K562 (cell line): ENCODE results near the gene TBC1D25. TPM values are rescaled to one million over a fixed set of nuclear protein-coding genes. Genes with fewer than 3 reads are reported as not detected.
A peak's percentile ranks its signal among the peaks of the same experiment; 100 is the strongest.

Source experiments
- BCOR ChIP-seq: fragments of 450-650 bp; IDR thresholded peaks from 2 replicates; pipeline ENCODE4 v1.6.1; 2016
- CHD2 ChIP-seq: IDR thresholded peaks from 2 replicates; pipeline ENCODE4 v1.6.1; 2011; ENCODE audit warnings: low read depth, low read length
- EGR1 ChIP-seq: fragments of 450-650 bp; conservative IDR thresholded peaks from 2 replicates; pipeline ENCODE4 v1.6.1; 2017; ENCODE audit warnings: mild to moderate bottlenecking
- FOSL1 ChIP-seq: fragments of 200-800 bp; sonication (Bioruptor generic); conservative IDR thresholded peaks from 2 replicates; pipeline ENCODE4 v1.6.1; 2016; ENCODE audit warnings: missing genetic modification characterization, missing compliant biosample characterization
- GMEB1 ChIP-seq: fragments of 250-450 bp; sonication (Bioruptor Pico); IDR thresholded peaks from 2 replicates; pipeline ENCODE4 v1.4.0; 2020; ENCODE audit warnings: mild to moderate bottlenecking
- HEY1 ChIP-seq: fragments of 250-450 bp; sonication (Bioruptor Pico); IDR thresholded peaks from 2 replicates; pipeline ENCODE4 v1.5.0; 2020; ENCODE audit warnings: mild to moderate bottlenecking, moderate library complexity, borderline replicate concordance
- NBN ChIP-seq: fragments of 450-650 bp; IDR thresholded peaks from 2 replicates; pipeline ENCODE4 v1.6.1; 2016; ENCODE audit warnings: low read depth, mild to moderate bottlenecking
- NRF1 ChIP-seq, 2 experiments: fragments of 450-650 bp; IDR thresholded peaks in 1 of 2; conservative IDR thresholded peaks in 1 of 2; 2 replicates each; pipeline ENCODE4 v1.6.1; 2014; ENCODE audit warnings: mild to moderate bottlenecking in 2 of 2
- REST ChIP-seq, 2 experiments: fragments of 450-650 bp; formaldehyde crosslinking in 1 of 2; IDR thresholded peaks; 2 replicates each; pipeline versions ENCODE4 v1.4.0 to v1.6.1; 2014 to 2020; ENCODE audit warnings: mild to moderate bottlenecking in 2 of 2, borderline replicate concordance in 1 of 2, low read depth in 1 of 2
- TEAD2 ChIP-seq: fragments of 450-650 bp; IDR thresholded peaks from 2 replicates; pipeline ENCODE4 v1.6.1; 2016; ENCODE audit warnings: missing genetic modification characterization, control low read depth, missing compliant biosample characterization
- THAP7 ChIP-seq: fragments of 250-450 bp; sonication (Bioruptor Pico); IDR thresholded peaks from 2 replicates; pipeline ENCODE4 v1.5.0; 2021
- ZNF561 ChIP-seq: fragments of 450-650 bp; formaldehyde crosslinking; conservative IDR thresholded peaks from 2 replicates; pipeline ENCODE4 v1.4.0; 2020; ENCODE audit warnings: mild to moderate bottlenecking, moderate library complexity
- polyA plus RNA-seq, 8 experiments: library from polyadenylated mRNA; depleted of rRNA in 4 of 8; stranded (reverse) in 5 of 8; unstranded in 3 of 8; fragments of >200 nt; fragmentation: Nextera tagmentation in 2 of 8; fragmentation: Illumina TruSeq in 1 of 8; extraction: Ambion mirVana in 2 of 8; extraction: Trizol in 1 of 8; gene quantifications; 2 replicates each; pipeline versions ENCODE4 v1.2.1 to v1.2.3, GENCODE V29; 2011 to 2014; ENCODE audit warnings: inconsistent platforms in 1 of 8, missing spikeins in 1 of 8
- total RNA-seq, 7 experiments: library from RNA; depleted of rRNA in 6 of 7; stranded (reverse); fragments of >200 nt in 6 of 7; fragmentation: Illumina TruSeq in 2 of 7; extraction: Trizol in 2 of 7; gene quantifications; 2 replicates each; pipeline versions ENCODE4 v1.2.1 to v1.2.3, GENCODE V29; 2011 to 2021; ENCODE audit warnings: low replicate concordance in 1 of 7
- TF ChIP-seq, protein P1 (sequence below): sonication (generic); formaldehyde crosslinking; IDR thresholded peaks from 2 replicates; pipeline ENCODE4 v1.8.0; 2022; ENCODE audit warnings: missing genetic modification reagents, mild to moderate bottlenecking, moderate library complexity, borderline replicate concordance
- TF ChIP-seq, protein P2 (sequence below): sonication (generic); formaldehyde crosslinking; IDR thresholded peaks from 2 replicates; pipeline ENCODE4 v1.8.1; 2022; ENCODE audit warnings: missing genetic modification reagents

TBC1D25 gene
- total and polyA plus RNA-seq, 9 of the 15 experiments (the other 6 are each of a cell fraction or from before 2014, with no cell fraction given) = 0.62 to 10.6 (median 3.9) TPM

GRCh38 chrX:48508400-48509244 lies 30.9 kb upstream of the TBC1D25 start, which contains the start of gene PORCN (continued):
- TF ChIP-seq REST (IDR thresholded peaks at IDR 0.05; ENCODE audit: borderline replicate concordance) (peak; percentile 44), REST (CRISPR knock-in tag; IDR thresholded peaks at IDR 0.05; ENCODE audit: low read depth) (no peak), EGR1 (peak; percentile 64), HEY1 (CRISPR knock-in tag) (no peak), CHD2 (no peak), THAP7 (CRISPR knock-in tag) (no peak), GMEB1 (CRISPR knock-in tag) (peak; percentile 56; the same call in 1 of the 2 replicates), FOSL1 (tag) (0 out of 2 replicates have a peak, but pooled peaks have one; percentile 17), NBN (peak; percentile 67; the same call in 1 of the 2 replicates), TEAD2 (tag) (no peak), BCOR (peak; percentile 30; the same call in 1 of the 2 replicates), NRF1 (conservative IDR thresholded peaks at IDR 0.05 in 1 of 2, IDR thresholded peaks at IDR 0.05 in 1 of 2) (peak; percentile 62 to 67), ZNF561 (CRISPR knock-in tag) (no peak)
- TF ChIP-seq, protein P1, sequence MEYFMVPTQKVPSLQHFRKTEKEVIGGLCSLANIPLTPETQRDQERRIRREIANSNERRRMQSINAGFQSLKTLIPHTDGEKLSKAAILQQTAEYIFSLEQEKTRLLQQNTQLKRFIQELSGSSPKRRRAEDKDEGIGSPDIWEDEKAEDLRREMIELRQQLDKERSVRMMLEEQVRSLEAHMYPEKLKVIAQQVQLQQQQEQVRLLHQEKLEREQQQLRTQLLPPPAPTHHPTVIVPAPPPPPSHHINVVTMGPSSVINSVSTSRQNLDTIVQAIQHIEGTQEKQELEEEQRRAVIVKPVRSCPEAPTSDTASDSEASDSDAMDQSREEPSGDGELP = peak; percentile 6; the same call in 1 of the 2 replicates
- TF ChIP-seq, protein P2, sequence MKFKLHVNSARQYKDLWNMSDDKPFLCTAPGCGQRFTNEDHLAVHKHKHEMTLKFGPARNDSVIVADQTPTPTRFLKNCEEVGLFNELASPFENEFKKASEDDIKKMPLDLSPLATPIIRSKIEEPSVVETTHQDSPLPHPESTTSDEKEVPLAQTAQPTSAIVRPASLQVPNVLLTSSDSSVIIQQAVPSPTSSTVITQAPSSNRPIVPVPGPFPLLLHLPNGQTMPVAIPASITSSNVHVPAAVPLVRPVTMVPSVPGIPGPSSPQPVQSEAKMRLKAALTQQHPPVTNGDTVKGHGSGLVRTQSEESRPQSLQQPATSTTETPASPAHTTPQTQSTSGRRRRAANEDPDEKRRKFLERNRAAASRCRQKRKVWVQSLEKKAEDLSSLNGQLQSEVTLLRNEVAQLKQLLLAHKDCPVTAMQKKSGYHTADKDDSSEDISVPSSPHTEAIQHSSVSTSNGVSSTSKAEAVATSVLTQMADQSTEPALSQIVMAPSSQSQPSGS = no peak
